GM12874 (cell line): ENCODE data around the gene RIPOR3.

Source experiments
- CTCF ChIP-seq: IDR thresholded peaks from 2 replicates; pipeline ENCODE4 v1.5.1; 2011; ENCODE audit warnings: low read depth, mild to moderate bottlenecking, control low read depth, low read length, moderate library complexity; ENCODE audit not compliant: insufficient read depth

RIPOR3 gene

GRCh38 chr20:50720582-50720981 is 29.2 kb upstream of the RIPOR3 start:
- no peak for TF ChIP-seq CTCF

GRCh38 chr20:50720026-50720425 is 28.7 kb upstream of the RIPOR3 start:
- TF ChIP-seq CTCF = no peak

- no peak for TF ChIP-seq CTCF
These were observed 28.0 kb upstream of the RIPOR3 start for GRCh38 chr20:50719328-50719727.

- TF ChIP-seq CTCF = no peak
These were observed 26.8 kb upstream of the RIPOR3 start for GRCh38 chr20:50717974-50718761.

- no peak for TF ChIP-seq CTCF
These were observed 26.0 kb upstream of the RIPOR3 start for GRCh38 chr20:50717312-50717711.

- TF ChIP-seq CTCF = no peak
These were observed 25.2 kb upstream of the RIPOR3 start for GRCh38 chr20:50716518-50716917.

- TF ChIP-seq CTCF = no peak
These were observed 24.4 kb upstream of the RIPOR3 start for GRCh38 chr20:50715694-50716093.
